ENCODE results near the gene GPR89A.
"Not testable (repeated sequence)": the region's sequence is repeated elsewhere in the genome, so short reads cannot be mapped to it uniquely, and the experiment has no call there.

Gene GPR89A

GRCh38 chr1:145714524-145715111, 106.8 kb downstream of the GPR89A start:
- Histone ChIP-seq H3K27me3 (ENCODE audit: control insufficient read depth in 2 of 2, insufficient read depth in 2 of 2, low read length in 2 of 2) (no peaks in the 10 kb centered on the region), H3K4me1 (ENCODE audit: control insufficient read depth in 2 of 2, insufficient read depth in 2 of 2, low read length in 2 of 2) (peaks cover 0 to 4% of the 10 kb centered on the region in 2 donors), H3K4me3 (ENCODE audit: low read length in 2 of 2) (no peak overlapping the region), H3K27ac (ENCODE audit: low read depth in 2 of 2, low read length in 2 of 2) (no peak overlapping the region), H3K9me3 (ENCODE audit: control insufficient read depth in 2 of 2, low read length in 2 of 2) (no peaks in the 10 kb centered on the region), H3K9ac (ENCODE audit: low read depth in 1 of 2, low read length in 2 of 2) (no peak overlapping the region), H3K36me3 (ENCODE audit: control insufficient read depth in 2 of 2, insufficient read depth in 2 of 2, low read length in 2 of 2) (no peaks in the 10 kb centered on the region)

GRCh38 chr1:145716641-145717345, 109.0 kb downstream of the GPR89A start:
- peaks cover 3 to 4% of the 10 kb centered on the region in 2 donors for H3K4me1 ChIP-seq (ENCODE audit: control insufficient read depth in 2 of 2, insufficient read depth in 2 of 2, low read length in 2 of 2)
- H3K9me3 ChIP-seq (ENCODE audit: control insufficient read depth in 2 of 2, low read length in 2 of 2), result no peaks in the 10 kb centered on the region
- H3K27ac ChIP-seq (ENCODE audit: low read depth in 2 of 2, low read length in 2 of 2), result no peak overlapping the region
- H3K36me3 ChIP-seq (ENCODE audit: control insufficient read depth in 2 of 2, insufficient read depth in 2 of 2, low read length in 2 of 2), result no peaks in the 10 kb centered on the region
- no peak overlapping the region for H3K4me3 ChIP-seq (ENCODE audit: low read length in 2 of 2)
- peaks cover 3 to 6% of the 10 kb centered on the region in 2 donors for H3K27me3 ChIP-seq (ENCODE audit: control insufficient read depth in 2 of 2, insufficient read depth in 2 of 2, low read length in 2 of 2)
- no peak overlapping the region for H3K9ac ChIP-seq (ENCODE audit: low read depth in 1 of 2, low read length in 2 of 2)

- H3K4me3 ChIP-seq (ENCODE audit: low read length in 2 of 2), result no peak overlapping the region
- H3K9me3 ChIP-seq (ENCODE audit: control insufficient read depth in 2 of 2, low read length in 2 of 2), result no peaks in the 10 kb centered on the region
- H3K27ac ChIP-seq (ENCODE audit: low read depth in 2 of 2, low read length in 2 of 2), result no peak overlapping the region
- peaks cover 3 to 6% of the 10 kb centered on the region in 2 donors for H3K27me3 ChIP-seq (ENCODE audit: control insufficient read depth in 2 of 2, insufficient read depth in 2 of 2, low read length in 2 of 2)
- H3K4me1 ChIP-seq (ENCODE audit: control insufficient read depth in 2 of 2, insufficient read depth in 2 of 2, low read length in 2 of 2), result peaks cover 3 to 4% of the 10 kb centered on the region in 2 donors
- H3K9ac ChIP-seq (ENCODE audit: low read depth in 1 of 2, low read length in 2 of 2), result no peak overlapping the region
- no peaks in the 10 kb centered on the region for H3K36me3 ChIP-seq (ENCODE audit: control insufficient read depth in 2 of 2, insufficient read depth in 2 of 2, low read length in 2 of 2)
Measured at GRCh38 chr1:145717833-145718232, 110.0 kb downstream of the GPR89A start.

GRCh38 chr1:145718465-145718864, 110.7 kb downstream of the GPR89A start:
- H3K9me3 ChIP-seq (ENCODE audit: control insufficient read depth in 2 of 2, low read length in 2 of 2); H3K36me3 ChIP-seq (ENCODE audit: control insufficient read depth in 2 of 2, insufficient read depth in 2 of 2, low read length in 2 of 2); H3K4me3 ChIP-seq (ENCODE audit: low read length in 2 of 2): not testable (repeated sequence)

GRCh38 chr1:145719230-145720079, 111.7 kb downstream of the GPR89A start, which contains the start of gene CD160:
Gene CD160 (plus strand): TSS chr1:145719499. CDS start chr1:145728328, 8,829 bp downstream.
- H3K4me3 ChIP-seq (ENCODE audit: low read length in 2 of 2), result no peak within 1 kb of the TSS
- no peaks in the 10 kb centered on the region for H3K36me3 ChIP-seq (ENCODE audit: control insufficient read depth in 2 of 2, insufficient read depth in 2 of 2, low read length in 2 of 2)
- H3K9me3 ChIP-seq (ENCODE audit: control insufficient read depth in 2 of 2, low read length in 2 of 2), result no peaks in the 10 kb centered on the region
- H3K27me3 ChIP-seq (ENCODE audit: control insufficient read depth in 2 of 2, insufficient read depth in 2 of 2, low read length in 2 of 2), result peaks cover 3 to 6% of the 10 kb centered on the region in 2 donors
- H3K4me1 ChIP-seq (ENCODE audit: control insufficient read depth in 2 of 2, insufficient read depth in 2 of 2, low read length in 2 of 2), result peaks cover 3% of the 10 kb centered on the region in 2 donors
- H3K9ac ChIP-seq (ENCODE audit: low read depth in 1 of 2, low read length in 2 of 2), result no peak within 1 kb of the TSS
- H3K27ac ChIP-seq (ENCODE audit: low read depth in 2 of 2, low read length in 2 of 2), result no peak within 1 kb of the TSS

More at GRCh38 chr1:145718465-145718864, 110.7 kb downstream of the GPR89A start:
- H3K27ac ChIP-seq (ENCODE audit: low read depth in 2 of 2, low read length in 2 of 2); H3K27me3 ChIP-seq (ENCODE audit: control insufficient read depth in 2 of 2, insufficient read depth in 2 of 2, low read length in 2 of 2); H3K9ac ChIP-seq (ENCODE audit: low read depth in 1 of 2, low read length in 2 of 2); H3K4me1 ChIP-seq (ENCODE audit: control insufficient read depth in 2 of 2, insufficient read depth in 2 of 2, low read length in 2 of 2): not testable (repeated sequence)

Data from mucosa of rectum (tissue), 2 donors.